Measurements from ENCODE around the gene MED12.

The MED12 gene

DNA sequence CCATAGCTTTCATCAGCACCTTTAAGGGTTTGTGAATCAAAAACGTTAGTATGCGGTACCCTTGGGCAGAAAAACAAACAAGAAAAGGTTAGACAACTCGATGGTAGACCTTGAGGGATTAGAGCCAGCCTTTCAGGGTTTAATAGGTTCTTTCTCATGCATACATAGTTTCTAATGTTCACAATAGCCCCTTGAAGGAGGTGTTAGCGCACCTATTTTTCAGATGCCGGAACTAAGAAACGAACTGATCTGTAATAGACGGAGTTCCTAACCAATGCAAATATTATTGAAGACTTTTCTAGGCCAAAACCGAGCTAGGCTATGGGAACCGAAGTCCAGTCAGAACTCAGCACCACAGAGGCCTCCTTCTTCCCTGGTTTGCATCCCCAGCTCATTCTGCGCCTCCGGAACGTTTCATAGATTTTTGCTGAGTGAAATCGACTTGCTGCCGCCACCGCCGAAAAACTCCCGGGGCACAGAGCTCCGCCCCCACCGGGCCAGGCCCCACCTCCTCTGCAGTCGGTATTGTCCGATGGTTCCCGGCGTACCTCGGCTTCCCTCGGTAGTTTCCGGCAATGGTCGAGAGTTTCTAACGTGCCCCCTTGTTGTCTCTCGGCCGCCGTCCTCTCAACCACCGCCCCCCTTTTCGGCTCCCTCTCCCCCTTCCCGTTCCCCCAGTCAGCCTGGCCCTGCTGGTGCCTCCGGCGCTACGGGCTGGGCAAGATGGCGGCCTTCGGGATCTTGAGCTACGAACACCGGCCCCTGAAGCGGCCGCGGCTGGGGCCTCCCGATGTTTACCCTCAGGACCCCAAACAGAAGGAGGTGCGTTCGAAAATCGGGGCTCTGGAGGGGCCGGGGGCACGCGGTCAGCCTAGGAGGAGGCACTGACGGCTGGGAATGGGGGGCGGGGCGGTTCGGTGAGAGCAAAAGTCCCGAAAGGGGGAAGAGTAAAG, at the start of gene MED12:
TSS of gene MED12 (plus strand) at position 565 of the 953 bp plus-strand sequence. CDS start at position 724, 159 bp downstream.
- peak; percentile 4 to 86 (median 72) for DNase-seq

- DNase-seq, result no peak
Measured at GRCh38 chrX:71070531-71070930, 47.9 kb upstream of the MED12 start.

DNA sequence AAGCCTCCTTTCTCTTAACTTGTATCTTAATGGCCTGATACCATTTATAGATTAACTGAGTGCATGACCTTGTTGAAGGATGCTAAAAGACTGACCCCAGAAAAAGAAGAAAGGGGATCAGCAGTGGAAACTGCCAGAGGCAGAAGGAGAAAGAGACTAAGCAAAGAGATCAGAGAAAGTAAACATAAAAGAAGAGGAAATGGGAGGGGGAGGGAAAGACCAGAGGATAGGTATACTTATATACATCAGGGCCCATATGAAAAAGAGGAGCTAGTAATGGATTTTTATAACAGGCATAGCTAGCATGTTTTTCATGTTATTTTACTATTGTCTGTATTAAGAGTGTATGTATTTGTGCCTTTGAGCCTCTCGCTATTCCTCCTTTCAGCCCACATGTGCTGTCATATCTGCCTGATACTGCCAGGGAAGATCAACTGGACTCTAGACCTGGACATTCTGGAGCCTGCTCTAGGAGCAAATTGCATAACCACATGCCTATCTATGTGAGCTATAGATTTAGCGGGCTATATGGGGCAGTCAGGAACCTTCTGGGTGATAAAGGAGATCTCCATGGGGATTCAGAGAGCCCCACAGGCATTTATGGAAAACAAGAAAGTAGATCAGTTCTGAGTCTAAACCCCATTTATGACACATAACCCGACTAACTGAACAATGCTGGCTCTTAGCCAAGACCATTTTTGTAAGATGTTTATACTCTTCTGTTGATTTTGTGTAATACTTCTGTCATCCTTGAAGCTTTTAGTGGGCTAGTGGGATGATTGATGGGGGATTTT, 36.9 kb upstream of the MED12 start:
- no peak for DNase-seq

DNA sequence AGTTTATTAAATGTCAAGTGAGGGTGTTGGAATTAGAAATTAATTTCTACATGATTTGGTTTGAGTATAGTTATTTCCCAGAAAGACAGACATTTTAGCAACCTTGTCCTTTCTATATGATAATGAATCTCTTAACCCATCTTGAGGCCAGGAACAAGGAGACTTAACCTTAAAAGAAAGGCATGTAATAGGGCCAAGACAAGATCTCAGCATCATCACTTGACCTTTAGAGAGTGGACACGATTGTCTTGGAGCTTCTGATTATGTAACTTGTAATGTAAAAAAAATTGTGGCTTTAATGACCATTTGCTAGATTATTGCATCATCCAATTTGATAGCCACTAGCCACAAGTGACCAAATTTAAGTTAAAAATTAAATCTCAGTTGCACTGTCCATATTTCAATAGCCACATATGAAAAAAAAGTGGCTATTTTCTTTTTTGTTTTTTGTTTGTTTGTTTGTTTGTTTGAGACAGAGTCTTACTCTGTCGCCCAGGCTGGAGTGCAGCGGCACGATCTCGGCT, 36.2 kb upstream of the MED12 start:
- DNase-seq, result no peak

- no peak for DNase-seq
Measured at GRCh38 chrX:71082822-71083221, 35.6 kb upstream of the MED12 start.

- DNase-seq, result no peak
Measured at GRCh38 chrX:71085900-71086299, 32.5 kb upstream of the MED12 start.

DNA sequence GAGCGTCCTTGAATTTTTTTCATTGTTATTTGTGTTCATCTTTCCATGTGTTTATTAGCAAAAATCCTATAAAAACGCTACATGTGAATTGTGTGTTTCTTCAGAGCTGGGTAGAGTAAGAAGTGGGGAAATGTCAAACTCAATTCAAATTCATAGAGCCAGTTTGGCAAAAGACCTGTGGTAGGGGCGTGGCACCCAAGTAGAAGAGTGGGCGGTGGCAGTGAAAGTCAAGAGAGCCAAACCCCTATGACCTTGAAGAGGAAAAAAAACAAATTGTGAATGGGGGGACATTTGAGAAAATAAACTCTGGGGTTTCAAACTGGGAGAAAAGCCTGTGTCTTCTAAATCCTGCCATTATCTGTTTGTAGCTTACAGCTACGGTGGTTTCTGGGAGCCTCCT, 27.1 kb upstream of the MED12 start:
- no peak for DNase-seq

- no peak for DNase-seq
Measured at GRCh38 chrX:71095033-71095432, 23.4 kb upstream of the MED12 start.

DNA sequence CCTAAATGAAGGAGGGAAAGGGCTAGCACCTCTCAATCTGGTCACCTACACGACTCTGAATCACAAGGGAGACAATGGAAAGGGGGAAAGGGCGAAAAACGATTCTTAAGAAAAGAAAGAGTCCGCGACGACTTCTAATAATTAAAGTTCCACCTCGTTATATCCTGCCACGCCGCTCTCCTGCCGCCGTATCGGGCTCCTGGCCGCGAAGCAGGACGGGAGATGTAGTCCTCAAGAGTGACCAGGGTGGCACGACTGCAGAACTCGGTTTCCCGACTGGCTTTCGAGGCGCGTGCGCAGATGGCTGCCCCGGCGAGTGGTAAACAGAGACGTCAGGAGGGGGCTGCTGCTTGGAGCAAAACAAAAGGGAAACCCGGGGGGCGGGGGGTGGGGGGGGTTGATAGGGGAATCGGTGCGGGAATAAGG, 22.8 kb upstream of the MED12 start, which contains the start of gene FOXO4:
TSS of gene FOXO4 (plus strand) at position 297 of the 426 bp plus-strand sequence. CDS start 678 bp downstream, outside the sequence.
- peak; percentile 19 to 93 (median 79) for DNase-seq

- DNase-seq, result peak in 15 of 51 donors; percentile 1 to 70 (median 23)
Measured at GRCh38 chrX:71095981-71096759, 22.2 kb upstream of the MED12 start.

DNA sequence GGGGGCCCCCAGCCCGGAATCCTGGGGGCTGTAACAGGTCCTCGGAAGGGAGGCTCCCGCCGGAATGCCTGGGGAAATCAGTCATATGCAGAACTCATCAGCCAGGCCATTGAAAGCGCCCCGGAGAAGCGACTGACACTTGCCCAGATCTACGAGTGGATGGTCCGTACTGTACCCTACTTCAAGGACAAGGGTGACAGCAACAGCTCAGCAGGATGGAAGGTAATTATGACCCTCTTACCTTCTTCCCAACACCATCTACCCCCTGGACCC, 21.7 kb upstream of the MED12 start:
- peak in 1 of 51 donors; percentile 34 for DNase-seq

GRCh38 chrX:71098302-71098701, 20.1 kb upstream of the MED12 start:
- DNase-seq, result peak in 35 of 51 donors; percentile 0 to 62 (median 12)

DNA sequence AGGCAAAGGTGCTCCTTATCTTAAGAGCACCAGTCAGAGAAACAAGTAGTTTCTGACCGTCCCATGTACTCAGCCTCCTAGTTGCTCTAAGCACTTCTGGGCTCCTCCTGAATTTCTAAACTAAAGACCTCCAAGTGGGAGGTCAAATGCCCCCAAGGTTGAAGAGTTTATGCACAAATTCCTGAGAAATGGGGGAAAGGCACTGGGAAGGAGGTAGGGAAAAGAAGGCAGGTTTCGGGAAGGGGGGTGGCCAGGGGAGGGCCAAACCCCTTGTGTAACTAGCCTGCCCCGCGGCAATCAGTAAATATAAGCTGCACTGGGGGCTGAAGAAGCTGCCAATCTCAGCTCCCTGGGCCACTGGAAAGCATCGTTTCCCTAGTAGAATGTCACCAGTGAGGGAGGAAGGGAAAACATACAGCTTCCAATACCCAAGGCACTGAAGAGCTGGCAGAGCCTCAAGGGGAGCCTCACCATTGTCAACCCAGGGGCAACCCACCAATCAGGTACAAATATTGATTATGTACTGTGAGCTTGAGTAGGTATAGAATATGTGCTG, 19.4 kb upstream of the MED12 start:
- DNase-seq, result no peak

DNA sequence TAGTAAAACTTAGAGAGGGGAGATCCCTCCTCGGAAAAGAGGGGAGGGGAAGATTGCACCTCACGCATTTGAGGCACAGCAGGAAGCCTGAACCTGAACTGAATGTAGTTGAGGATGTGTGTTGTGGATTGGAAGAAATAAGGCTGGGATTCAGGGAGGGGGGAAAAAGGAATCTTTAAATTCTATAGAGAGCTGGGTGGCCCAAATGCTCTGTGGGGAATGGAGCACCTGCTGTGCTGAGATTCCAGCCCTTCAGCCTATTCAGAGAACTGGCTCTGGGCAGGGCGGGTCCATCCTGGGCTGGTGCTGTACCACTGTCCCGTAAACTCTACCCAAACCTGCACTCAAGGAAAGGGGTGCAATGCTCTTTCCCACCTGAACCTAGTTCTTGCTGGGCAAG, 18.7 kb upstream of the MED12 start:
- DNase-seq, result no peak

GRCh38 chrX:71100581-71101505, 17.6 kb upstream of the MED12 start:
- DNase-seq, result no peak

- no peak for DNase-seq
Measured at GRCh38 chrX:71102292-71102691, 16.1 kb upstream of the MED12 start.

GRCh38 chrX:71103110-71103983, 15.0 kb upstream of the MED12 start:
- peak in 6 of 51 donors; percentile 1 to 7 (median 2) for DNase-seq

DNA sequence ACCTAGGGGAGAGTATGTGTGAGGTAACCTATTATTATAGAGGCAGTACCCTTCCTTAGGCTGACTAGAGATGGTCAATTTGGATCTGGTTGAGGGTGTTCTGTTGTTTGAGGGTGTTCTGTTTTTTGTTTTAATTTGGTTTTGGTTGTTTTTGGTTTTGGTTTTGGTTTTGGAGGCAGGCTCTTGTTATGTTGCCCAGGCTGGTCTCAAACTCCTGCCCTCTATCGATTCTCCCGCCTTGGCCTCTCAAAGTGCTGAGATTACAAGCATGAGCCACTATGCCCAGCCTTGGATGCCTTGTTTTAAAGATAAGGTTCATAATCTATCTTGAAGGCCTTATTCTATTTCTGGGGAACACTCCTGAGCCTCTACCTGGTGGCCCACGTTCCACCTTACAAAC, 12.8 kb upstream of the MED12 start:
- DNase-seq, result no peak

GRCh38 chrX:71106427-71106826, 12.0 kb upstream of the MED12 start, which contains the start of gene CXorf65:
Gene CXorf65, minus strand, starts transcription at chrX:71106740. Its CDS starts 184 bp downstream, at chrX:71106556.
- no peak for DNase-seq
